RWPE1 (cell line): ENCODE data around the gene MARK3.
"Not testable (repeated sequence)": the region's sequence is repeated elsewhere in the genome, so short reads cannot be mapped to it uniquely, and the experiment has no call there.

Experiments
- CTCF ChIA-PET: fragments of 350-600 bp; sonication (Branson Sonifier 250); formaldehyde crosslinking; extraction: SDS; loops from one replicate; lab custom pipeline; 2021; lab: Yijun Ruan, JAX
- POLR2A ChIA-PET: fragments of 400-600 bp; formaldehyde crosslinking; extraction: SDS; loops from one replicate; lab custom pipeline; 2020; ENCODE audit warnings: antibody characterized with exemption; ENCODE audit not compliant: low non-redundant PET; lab: Yijun Ruan, JAX
- DNase-seq: peaks from one replicate; pipeline ENCODE4 v3.0.0; 2012; ENCODE audit warnings: low spot score
- H3K27ac ChIP-seq: fragments of 450-650 bp; 2 replicates; pipeline ENCODE4 v1.5.1; 2017
- CTCF ChIP-seq: fragments of 450-650 bp; conservative IDR thresholded peaks from 2 replicates; pipeline ENCODE4 v1.5.1; 2017; ENCODE audit warnings: low read depth, mild to moderate bottlenecking

MARK3 gene

GRCh38 chr14:103524002-103524935 is 139.1 kb downstream of the MARK3 start:
- DNase-seq: no peak
- ChIA-PET POLR2A (no interaction called here), CTCF (interaction anchor here (0.6 kb wide), 1 partner anchor 18 kb away, joined by 6 read pairs; no protein-coding TSS in a partner anchor)
- peak overlapping the region; percentile 100 for H3K27ac ChIP-seq
- no peak for TF ChIP-seq CTCF

- DNase-seq, POLR2A ChIA-PET, CTCF ChIA-PET: not testable (repeated sequence)
- H3K27ac ChIP-seq: peak overlapping the region; percentile 100
Observed at GRCh38 chr14:103525430-103526246, 140.4 kb downstream of the MARK3 start.

- ChIA-PET POLR2A (no interaction called here), CTCF (interaction anchor here (1.0 kb wide), 1 partner anchor 8 kb away, joined by 3 read pairs; no protein-coding TSS in a partner anchor)
- DNase-seq: no peak
- no peak for TF ChIP-seq CTCF
- H3K27ac ChIP-seq: peak overlapping the region; percentile 100
Observed at GRCh38 chr14:103526247-103526913, 141.2 kb downstream of the MARK3 start.

- H3K27ac ChIP-seq: peak overlapping the region; percentile 100
- TF ChIP-seq CTCF: no peak
- DNase-seq: no peak
- POLR2A ChIA-PET: interaction anchor here (1.0 kb wide), 1 partner anchor 14 kb away, joined by 3 read pairs; no protein-coding TSS in a partner anchor
- CTCF ChIA-PET: interaction anchor here (1.0 kb wide), 1 partner anchor 8 kb away, joined by 3 read pairs; no protein-coding TSS in a partner anchor
Observed at GRCh38 chr14:103526914-103527248, 141.7 kb downstream of the MARK3 start.

- H3K27ac ChIP-seq: peak overlapping the region; percentile 100
Observed at GRCh38 chr14:103527408-103528145, 142.4 kb downstream of the MARK3 start.

More at GRCh38 chr14:103527408-103528145, 142.4 kb downstream of the MARK3 start:
- ChIA-PET POLR2A (interaction anchor here (1.0 kb wide), 1 partner anchor 14 kb away, joined by 3 read pairs; no protein-coding TSS in a partner anchor), CTCF (interaction anchor here (1.0 to 3.1 kb wide), 2 partner anchors 9 kb away, joined by 3 to 17 read pairs; no protein-coding TSS in a partner anchor)
- no peak for DNase-seq
- TF ChIP-seq CTCF: no peak
